ENCODE results near the gene PJA1. TPM values are rescaled to one million over a fixed set of nuclear protein-coding genes. Genes with fewer than 3 reads are reported as not detected.

Gene PJA1
- total and polyA plus RNA-seq, 2 donors (not counting 3 experiments of a cell fraction or from before 2014, with no cell fraction given) = 8.2 to 16.1 TPM

DNA sequence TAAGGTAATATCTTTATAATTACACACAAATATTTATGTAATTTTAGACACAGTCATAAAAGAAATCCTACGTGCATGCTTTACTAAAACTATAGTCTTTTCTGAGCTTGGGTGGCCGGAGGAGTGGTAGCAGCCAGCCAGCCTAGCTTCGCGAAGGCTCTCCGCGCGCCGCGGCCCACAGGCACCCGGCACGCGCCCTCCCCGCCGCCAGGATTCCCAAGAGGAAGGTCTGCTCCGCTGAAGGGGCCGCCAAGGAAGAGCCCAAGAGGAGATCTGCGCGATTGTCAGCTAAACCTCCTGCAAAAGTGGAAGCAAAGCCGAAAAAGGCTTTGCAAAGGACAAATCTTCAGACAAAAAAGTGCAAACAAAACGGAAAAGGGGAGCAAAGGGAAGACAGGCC, 8.7 kb upstream of the PJA1 start:
- BruUV-seq (replicated peaks) = no TSS peak
- TF ChIP-seq, protein P1, sequence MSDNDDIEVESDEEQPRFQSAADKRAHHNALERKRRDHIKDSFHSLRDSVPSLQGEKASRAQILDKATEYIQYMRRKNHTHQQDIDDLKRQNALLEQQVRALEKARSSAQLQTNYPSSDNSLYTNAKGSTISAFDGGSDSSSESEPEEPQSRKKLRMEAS (IDR thresholded peaks at IDR 0.05; ENCODE audit: insufficient read depth, insufficient read length) = no peak
- Histone ChIP-seq H3K79me2 (ENCODE audit: control insufficient read depth, insufficient read depth, low read length) (no peaks in the 10 kb centered on the region), H3K4me1 (ENCODE audit: control insufficient read depth, extremely low read depth, insufficient read depth, low read length) (no peaks in the 10 kb centered on the region), H4K20me1 (replicated peaks; ENCODE audit: control insufficient read depth, extremely low read depth, insufficient read depth, low read length) (no peaks in the 10 kb centered on the region), H3K9ac (replicated peaks; ENCODE audit: extremely low read depth, insufficient read depth, low read length) (no peak overlapping the region), H3K9me3 (replicated peaks; ENCODE audit: control insufficient read depth, insufficient read depth, low read length) (no peaks in the 10 kb centered on the region), H3K27me3 (ENCODE audit: control insufficient read depth in 2 of 2, insufficient read depth in 2 of 2, low read length in 2 of 2) (peaks cover 2 to 5% of the 10 kb centered on the region in 2 experiments), H3K9me1 (replicated peaks; ENCODE audit: control insufficient read depth, extremely low read depth, insufficient read depth, low read length) (no peaks in the 10 kb centered on the region), H3K27ac (ENCODE audit: insufficient read depth, low read depth, low read length) (no peak overlapping the region), H2AFZ (ENCODE audit: low read depth, low read length) (no peak overlapping the region), H3K36me3 (ENCODE audit: control insufficient read depth in 2 of 2, extremely low read depth in 1 of 2, insufficient read depth in 2 of 2, low read length in 2 of 2) (no peaks in the 10 kb centered on the region), H3K4me2 (ENCODE audit: insufficient read depth, low read length) (no peak overlapping the region), H3K4me3 (replicated peaks in 1 of 3; ENCODE audit: insufficient read depth in 1 of 3, low read depth in 1 of 3, low read length in 3 of 3) (no peak overlapping the region)
- dilution Hi-C loops (cut with MboI; ENCODE audit: extremely low pct_ligation_motif_present, low sequenced_read_pairs) (no loop called here), intact Hi-C loops (cut with micrococcal nuclease) (no loop called here)
- POLR2A ChIA-PET = no interaction called here
- CTCF ChIA-PET = no interaction called here
- no peak for FAIRE-seq
- no peak for DNase-seq (ENCODE audit: low read depth, low spot score)

DNA sequence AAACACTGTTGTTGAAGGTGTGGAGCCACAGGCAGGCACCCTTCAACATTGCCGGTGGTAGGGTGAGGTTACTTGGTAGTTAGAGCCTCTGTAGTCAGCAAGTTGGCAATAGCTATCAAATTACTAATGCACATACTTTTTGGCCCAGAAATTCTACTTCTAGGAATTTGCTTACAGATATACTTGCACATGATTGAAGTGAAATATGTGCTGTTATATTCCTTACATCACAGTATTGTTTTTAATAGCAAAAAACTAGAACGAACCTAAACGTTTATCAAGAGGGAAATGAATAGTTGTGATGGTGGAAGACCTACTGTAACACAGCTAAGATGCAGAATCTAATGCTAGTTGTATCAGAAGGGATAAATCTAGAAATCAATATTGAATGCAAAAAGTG, 7.7 kb upstream of the PJA1 start:
- intact Hi-C loops (cut with micrococcal nuclease) (no loop called here), dilution Hi-C loops (cut with MboI; ENCODE audit: extremely low pct_ligation_motif_present, low sequenced_read_pairs) (no loop called here)
- H3K4me3 ChIP-seq (replicated peaks in 1 of 3; ENCODE audit: insufficient read depth in 1 of 3, low read depth in 1 of 3, low read length in 3 of 3) = no peak overlapping the region
- H3K27me3 ChIP-seq (ENCODE audit: control insufficient read depth in 2 of 2, insufficient read depth in 2 of 2, low read length in 2 of 2) = peaks cover 3 to 5% of the 10 kb centered on the region in 2 experiments
- H3K9me1 ChIP-seq (replicated peaks; ENCODE audit: control insufficient read depth, extremely low read depth, insufficient read depth, low read length) = no peaks in the 10 kb centered on the region
- no TSS peak for BruUV-seq (replicated peaks)
- no peaks in the 10 kb centered on the region for H4K20me1 ChIP-seq (replicated peaks; ENCODE audit: control insufficient read depth, extremely low read depth, insufficient read depth, low read length)
- H3K4me2 ChIP-seq (ENCODE audit: insufficient read depth, low read length) = no peak overlapping the region
- H3K9me3 ChIP-seq (replicated peaks; ENCODE audit: control insufficient read depth, insufficient read depth, low read length) = no peaks in the 10 kb centered on the region
- H3K4me1 ChIP-seq (ENCODE audit: control insufficient read depth, extremely low read depth, insufficient read depth, low read length) = no peaks in the 10 kb centered on the region
- H3K27ac ChIP-seq (ENCODE audit: insufficient read depth, low read depth, low read length) = no peak overlapping the region
- no peaks in the 10 kb centered on the region for H3K36me3 ChIP-seq (ENCODE audit: control insufficient read depth in 2 of 2, extremely low read depth in 1 of 2, insufficient read depth in 2 of 2, low read length in 2 of 2)
- H3K9ac ChIP-seq (replicated peaks; ENCODE audit: extremely low read depth, insufficient read depth, low read length) = no peak overlapping the region
- H2AFZ ChIP-seq (ENCODE audit: low read depth, low read length) = no peak overlapping the region
- CTCF ChIA-PET = no interaction called here
- FAIRE-seq (no peak), DNase-seq (ENCODE audit: low read depth, low spot score) (no peak)
- H3K79me2 ChIP-seq (ENCODE audit: control insufficient read depth, insufficient read depth, low read length) = no peaks in the 10 kb centered on the region
- TF ChIP-seq, protein P1 (IDR thresholded peaks at IDR 0.05; ENCODE audit: insufficient read depth, insufficient read length) = no peak
- TF ChIP-seq POLR2AphosphoS5 (IDR thresholded peaks at IDR 0.05; ENCODE audit: insufficient read depth, low read depth, low read length) = no peak
- TF ChIP-seq POLR2A (IDR thresholded peaks at IDR 0.05; ENCODE audit: low read depth, low read length) = no peak
- TF ChIP-seq JUN (IDR thresholded peaks at IDR 0.05; ENCODE audit: borderline replicate concordance, insufficient read depth, insufficient read length, low read depth) = no peak
- TF ChIP-seq FOS (IDR thresholded peaks at IDR 0.05; ENCODE audit: borderline replicate concordance, insufficient read depth, low read length) = no peak
- no peak for TF ChIP-seq MYC (IDR thresholded peaks at IDR 0.05; ENCODE audit: low read depth, low read length)
- no peak for TF ChIP-seq EZH2 (IDR thresholded peaks at IDR 0.05; ENCODE audit: borderline replicate concordance, low read depth, low read length, severe bottlenecking)
- TF ChIP-seq, protein P2, sequence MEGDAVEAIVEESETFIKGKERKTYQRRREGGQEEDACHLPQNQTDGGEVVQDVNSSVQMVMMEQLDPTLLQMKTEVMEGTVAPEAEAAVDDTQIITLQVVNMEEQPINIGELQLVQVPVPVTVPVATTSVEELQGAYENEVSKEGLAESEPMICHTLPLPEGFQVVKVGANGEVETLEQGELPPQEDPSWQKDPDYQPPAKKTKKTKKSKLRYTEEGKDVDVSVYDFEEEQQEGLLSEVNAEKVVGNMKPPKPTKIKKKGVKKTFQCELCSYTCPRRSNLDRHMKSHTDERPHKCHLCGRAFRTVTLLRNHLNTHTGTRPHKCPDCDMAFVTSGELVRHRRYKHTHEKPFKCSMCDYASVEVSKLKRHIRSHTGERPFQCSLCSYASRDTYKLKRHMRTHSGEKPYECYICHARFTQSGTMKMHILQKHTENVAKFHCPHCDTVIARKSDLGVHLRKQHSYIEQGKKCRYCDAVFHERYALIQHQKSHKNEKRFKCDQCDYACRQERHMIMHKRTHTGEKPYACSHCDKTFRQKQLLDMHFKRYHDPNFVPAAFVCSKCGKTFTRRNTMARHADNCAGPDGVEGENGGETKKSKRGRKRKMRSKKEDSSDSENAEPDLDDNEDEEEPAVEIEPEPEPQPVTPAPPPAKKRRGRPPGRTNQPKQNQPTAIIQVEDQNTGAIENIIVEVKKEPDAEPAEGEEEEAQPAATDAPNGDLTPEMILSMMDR (IDR thresholded peaks at IDR 0.05; ENCODE audit: extremely low read depth in 1 of 2, insufficient read depth in 1 of 2, low read depth in 1 of 2, low read length in 2 of 2) = no peak
- no peak for TF ChIP-seq GATA2 (IDR thresholded peaks at IDR 0.05; ENCODE audit: insufficient read depth, insufficient read length, low read depth, low read length)
- POLR2A ChIA-PET = no interaction called here
